ENCODE results near the gene LRTM2. TPM values are rescaled to one million over a fixed set of nuclear protein-coding genes. Genes with fewer than 3 reads are reported as not detected.

LRTM2 gene
- total RNA-seq, 2 experiments from 2014 or later = not detected

DNA sequence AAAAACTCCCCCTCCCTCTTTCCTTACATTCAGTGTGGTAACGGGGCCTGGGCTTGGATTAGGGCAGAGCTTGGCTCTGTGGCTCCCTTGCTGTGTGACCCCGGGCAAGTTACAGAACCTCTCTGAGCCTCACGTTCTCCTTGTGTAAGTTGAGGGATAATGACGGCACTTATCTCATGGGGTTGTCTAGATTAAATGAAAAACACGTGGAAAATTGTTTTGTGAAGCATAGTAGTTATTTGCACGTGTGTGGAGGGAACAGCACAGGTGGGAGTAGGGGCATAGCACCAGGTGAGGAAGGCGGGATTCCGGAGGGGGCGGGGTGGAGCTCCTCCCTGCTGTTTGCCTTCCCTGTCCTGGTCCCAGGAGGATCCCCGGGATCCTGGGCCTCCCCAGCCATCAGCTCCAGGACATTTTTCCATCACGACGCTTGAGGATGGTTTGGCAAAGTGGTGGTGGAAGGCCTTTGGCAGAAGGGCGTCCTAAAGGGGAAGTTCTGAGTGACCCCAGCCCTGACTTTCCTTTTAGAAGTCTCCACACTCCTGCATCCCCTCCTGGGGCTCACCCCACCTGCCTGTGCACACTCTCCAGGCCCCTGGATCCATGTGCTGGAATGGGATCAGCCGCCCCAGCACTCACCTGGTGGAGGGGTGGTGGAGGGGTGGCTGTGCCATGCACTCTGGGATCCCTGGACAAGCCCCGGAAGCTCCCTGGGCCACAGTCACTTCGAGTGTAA lies 22.7 kb downstream of the LRTM2 start:
- no peaks in the 10 kb centered on the region for H3K4me1 ChIP-seq (ENCODE audit: insufficient read depth, low read length, poor library complexity, severe bottlenecking)
- no peaks in the 10 kb centered on the region for H4K20me1 ChIP-seq (ENCODE audit: insufficient read depth, low read length)
- CTCF ChIA-PET (ENCODE audit: unreplicated experiment) = interaction anchor here (0.5 to 0.6 kb wide), 2 partner anchors 82 to 660 kb away, joined by 3 read pairs; no protein-coding TSS in a partner anchor
- H3K4me2 ChIP-seq (ENCODE audit: low read length) = no peak overlapping the region
- intact Hi-C loops (cut with micrococcal nuclease; ENCODE audit: unreplicated experiment) = no loop called here
- H3K79me2 ChIP-seq (ENCODE audit: insufficient read depth, low read depth, low read length) = no peaks in the 10 kb centered on the region
- no peak overlapping the region for H2AFZ ChIP-seq (ENCODE audit: low read length)
- TF ChIP-seq, protein P1, sequence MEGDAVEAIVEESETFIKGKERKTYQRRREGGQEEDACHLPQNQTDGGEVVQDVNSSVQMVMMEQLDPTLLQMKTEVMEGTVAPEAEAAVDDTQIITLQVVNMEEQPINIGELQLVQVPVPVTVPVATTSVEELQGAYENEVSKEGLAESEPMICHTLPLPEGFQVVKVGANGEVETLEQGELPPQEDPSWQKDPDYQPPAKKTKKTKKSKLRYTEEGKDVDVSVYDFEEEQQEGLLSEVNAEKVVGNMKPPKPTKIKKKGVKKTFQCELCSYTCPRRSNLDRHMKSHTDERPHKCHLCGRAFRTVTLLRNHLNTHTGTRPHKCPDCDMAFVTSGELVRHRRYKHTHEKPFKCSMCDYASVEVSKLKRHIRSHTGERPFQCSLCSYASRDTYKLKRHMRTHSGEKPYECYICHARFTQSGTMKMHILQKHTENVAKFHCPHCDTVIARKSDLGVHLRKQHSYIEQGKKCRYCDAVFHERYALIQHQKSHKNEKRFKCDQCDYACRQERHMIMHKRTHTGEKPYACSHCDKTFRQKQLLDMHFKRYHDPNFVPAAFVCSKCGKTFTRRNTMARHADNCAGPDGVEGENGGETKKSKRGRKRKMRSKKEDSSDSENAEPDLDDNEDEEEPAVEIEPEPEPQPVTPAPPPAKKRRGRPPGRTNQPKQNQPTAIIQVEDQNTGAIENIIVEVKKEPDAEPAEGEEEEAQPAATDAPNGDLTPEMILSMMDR (conservative IDR thresholded peaks at IDR 0.05; ENCODE audit: low read length) = no peak
- TF ChIP-seq EZH2phosphoT487 (IDR thresholded peaks at IDR 0.05; ENCODE audit: borderline replicate concordance, low read depth, low read length) = no peak
- POLR2A ChIA-PET = no interaction called here
- DNase-seq (ENCODE audit: low spot score) = no peak
- H3K36me3 ChIP-seq (ENCODE audit: insufficient read depth, low read length) = no peaks in the 10 kb centered on the region
- no peak overlapping the region for H3K4me3 ChIP-seq (ENCODE audit: low read depth, low read length, poor library complexity, severe bottlenecking)
- BruUV-seq (replicated peaks) = no TSS peak
- no peaks in the 10 kb centered on the region for H3K9me2 ChIP-seq (ENCODE audit: insufficient read depth, low read length)
- no peak overlapping the region for H3K27ac ChIP-seq (ENCODE audit: low read depth, low read length, poor library complexity, severe bottlenecking)
- no peaks in the 10 kb centered on the region for H3K9me3 ChIP-seq (ENCODE audit: low read length)

DNA sequence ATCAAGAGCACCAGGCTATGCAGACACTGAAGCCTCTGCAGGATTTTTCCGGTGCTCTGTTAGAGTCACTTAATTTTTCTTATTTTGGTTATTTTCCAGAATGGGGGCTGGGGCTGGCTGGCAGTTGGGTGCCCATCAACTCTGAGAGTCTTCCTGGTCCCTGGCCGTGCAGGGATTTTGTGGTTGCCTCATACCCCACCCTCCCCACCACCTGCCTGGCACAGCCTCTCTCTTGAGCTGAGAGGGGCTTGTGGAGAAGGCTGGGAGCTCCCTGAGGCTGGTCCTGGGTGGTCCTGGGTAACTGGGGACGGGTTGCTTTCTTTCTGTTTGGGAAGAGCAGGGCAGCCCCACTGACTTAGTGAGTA lies 23.3 kb downstream of the LRTM2 start:
- no peak overlapping the region for H3K4me2 ChIP-seq (ENCODE audit: low read length)
- H3K9me2 ChIP-seq (ENCODE audit: insufficient read depth, low read length) = no peaks in the 10 kb centered on the region
- no peaks in the 10 kb centered on the region for H3K4me1 ChIP-seq (ENCODE audit: insufficient read depth, low read length, poor library complexity, severe bottlenecking)
- CTCF ChIA-PET (ENCODE audit: unreplicated experiment) = interaction anchor here (0.6 kb wide), 1 partner anchor 81 kb away, joined by 3 read pairs; no protein-coding TSS in a partner anchor
- no peak overlapping the region for H3K4me3 ChIP-seq (ENCODE audit: low read depth, low read length, poor library complexity, severe bottlenecking)
- no peak overlapping the region for H2AFZ ChIP-seq (ENCODE audit: low read length)
- no peaks in the 10 kb centered on the region for H4K20me1 ChIP-seq (ENCODE audit: insufficient read depth, low read length)
- no TSS peak for BruUV-seq (replicated peaks)
- DNase-seq (ENCODE audit: low spot score) = no peak
- no peaks in the 10 kb centered on the region for H3K9me3 ChIP-seq (ENCODE audit: low read length)
- H3K36me3 ChIP-seq (ENCODE audit: insufficient read depth, low read length) = no peaks in the 10 kb centered on the region
- intact Hi-C loops (cut with micrococcal nuclease; ENCODE audit: unreplicated experiment) = no loop called here
- POLR2A ChIA-PET = no interaction called here
- no peaks in the 10 kb centered on the region for H3K79me2 ChIP-seq (ENCODE audit: insufficient read depth, low read depth, low read length)
- TF ChIP-seq, protein P1 (conservative IDR thresholded peaks at IDR 0.05; ENCODE audit: low read length) = no peak
- TF ChIP-seq EZH2phosphoT487 (IDR thresholded peaks at IDR 0.05; ENCODE audit: borderline replicate concordance, low read depth, low read length) = no peak
- H3K27ac ChIP-seq (ENCODE audit: low read depth, low read length, poor library complexity, severe bottlenecking) = no peak overlapping the region

DNA sequence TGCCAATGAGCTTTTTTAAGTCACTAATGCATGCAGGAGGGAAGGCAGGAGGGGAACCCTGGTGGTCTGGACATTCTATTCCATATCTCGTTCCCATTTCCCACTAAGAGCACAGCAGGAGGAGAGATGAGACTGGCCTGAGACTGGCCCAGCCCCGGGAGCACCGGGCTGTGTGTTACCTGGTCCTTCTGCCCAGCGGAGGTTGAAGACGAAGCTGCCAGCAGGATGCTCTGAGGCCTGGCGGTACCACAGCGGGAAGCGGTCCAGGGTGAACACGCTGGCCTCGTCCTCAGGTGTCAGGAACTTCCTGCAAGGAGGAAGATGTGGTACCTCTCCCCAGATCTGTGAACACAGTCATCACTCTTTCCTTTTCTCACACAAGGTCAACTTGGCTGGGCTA lies 23.9 kb downstream of the LRTM2 start:
- Histone ChIP-seq H4K20me1 (ENCODE audit: insufficient read depth, low read length) (no peaks in the 10 kb centered on the region), H3K4me1 (ENCODE audit: insufficient read depth, low read length, poor library complexity, severe bottlenecking) (no peaks in the 10 kb centered on the region)
- no peak for TF ChIP-seq EZH2phosphoT487 (IDR thresholded peaks at IDR 0.05; ENCODE audit: borderline replicate concordance, low read depth, low read length)
- TF ChIP-seq, protein P1 (conservative IDR thresholded peaks at IDR 0.05; ENCODE audit: low read length) = no peak

More for the DNA sequence above, 23.9 kb downstream of the LRTM2 start:
- no peak overlapping the region for H2AFZ ChIP-seq (ENCODE audit: low read length)
- intact Hi-C loops (cut with micrococcal nuclease; ENCODE audit: unreplicated experiment) = no loop called here
- no TSS peak for BruUV-seq (replicated peaks)
- no peaks in the 10 kb centered on the region for H3K9me3 ChIP-seq (ENCODE audit: low read length)
- H3K27ac ChIP-seq (ENCODE audit: low read depth, low read length, poor library complexity, severe bottlenecking) = no peak overlapping the region
- no peaks in the 10 kb centered on the region for H3K79me2 ChIP-seq (ENCODE audit: insufficient read depth, low read depth, low read length)
- DNase-seq (ENCODE audit: low spot score) = no peak
- no peaks in the 10 kb centered on the region for H3K9me2 ChIP-seq (ENCODE audit: insufficient read depth, low read length)
- no peaks in the 10 kb centered on the region for H3K36me3 ChIP-seq (ENCODE audit: insufficient read depth, low read length)
- POLR2A ChIA-PET = no interaction called here
- CTCF ChIA-PET (ENCODE audit: unreplicated experiment) = no interaction called here
- no peak overlapping the region for H3K4me3 ChIP-seq (ENCODE audit: low read depth, low read length, poor library complexity, severe bottlenecking)
- H3K4me2 ChIP-seq (ENCODE audit: low read length) = no peak overlapping the region
